Type B pancreatic cell (in vitro differentiated cells): ENCODE data around the gene DESI2. TPM values are rescaled to one million over a fixed set of nuclear protein-coding genes. Genes with fewer than 3 reads are reported as not detected.
A peak's percentile ranks its signal among the peaks of the same experiment; 100 is the strongest.

Experiments used
- DNase-seq: peaks from one replicate; pipeline ENCODE4 v3.0.0; 2021; ENCODE audit warnings: mixed read lengths; ENCODE audit not compliant: unreplicated experiment; ENCODE audit errors: extremely low spot score
- H3K27ac Mint-ChIP-seq: 2 replicates; pipeline ENCODE4 v1.8.0; 2021; ENCODE audit warnings: mild to moderate bottlenecking, mixed read lengths
- H3K27me3 Mint-ChIP-seq: 2 replicates; pipeline ENCODE4 v1.8.0; 2021; ENCODE audit warnings: mixed read lengths
- H3K36me3 Mint-ChIP-seq: 2 replicates; pipeline ENCODE4 v1.8.0; 2021; ENCODE audit warnings: mixed read lengths
- H3K4me1 Mint-ChIP-seq: one replicate; pipeline ENCODE4 v1.8.0; 2021; ENCODE audit warnings: mixed read lengths; ENCODE audit not compliant: unreplicated experiment
- H3K4me3 Mint-ChIP-seq: 2 replicates; pipeline ENCODE4 v1.8.0; 2021; ENCODE audit warnings: mild to moderate bottlenecking, mixed read lengths
- H3K9me3 Mint-ChIP-seq: 2 replicates; pipeline ENCODE4 v1.8.0; 2021; ENCODE audit warnings: mixed read lengths
- total RNA-seq: library from RNA; stranded (reverse); gene quantifications from 2 replicates; pipeline ENCODE4 v1.2.1, GENCODE V29; 2021; ENCODE audit warnings: low replicate concordance
- TF ChIP-seq, protein P1 (sequence below): fragments of 200-600 bp; sonication (generic); conservative IDR thresholded peaks from 2 replicates; pipeline ENCODE4 v1.5.0; 2021; ENCODE audit warnings: antibody characterized with exemption, mild to moderate bottlenecking

Gene DESI2
- total RNA-seq, 1 donor from 2014 or later, result 34.4 TPM

- no peak for DNase-seq
- Mint-ChIP-seq H3K27ac (no peak overlapping the region), H3K4me3 (no peak overlapping the region), H3K9me3 (no peaks in the 10 kb centered on the region), H3K36me3 (no peaks in the 10 kb centered on the region), H3K4me1 (no peaks in the 10 kb centered on the region), H3K27me3 (peaks cover 2% of the 10 kb centered on the region)
- TF ChIP-seq, protein P1, sequence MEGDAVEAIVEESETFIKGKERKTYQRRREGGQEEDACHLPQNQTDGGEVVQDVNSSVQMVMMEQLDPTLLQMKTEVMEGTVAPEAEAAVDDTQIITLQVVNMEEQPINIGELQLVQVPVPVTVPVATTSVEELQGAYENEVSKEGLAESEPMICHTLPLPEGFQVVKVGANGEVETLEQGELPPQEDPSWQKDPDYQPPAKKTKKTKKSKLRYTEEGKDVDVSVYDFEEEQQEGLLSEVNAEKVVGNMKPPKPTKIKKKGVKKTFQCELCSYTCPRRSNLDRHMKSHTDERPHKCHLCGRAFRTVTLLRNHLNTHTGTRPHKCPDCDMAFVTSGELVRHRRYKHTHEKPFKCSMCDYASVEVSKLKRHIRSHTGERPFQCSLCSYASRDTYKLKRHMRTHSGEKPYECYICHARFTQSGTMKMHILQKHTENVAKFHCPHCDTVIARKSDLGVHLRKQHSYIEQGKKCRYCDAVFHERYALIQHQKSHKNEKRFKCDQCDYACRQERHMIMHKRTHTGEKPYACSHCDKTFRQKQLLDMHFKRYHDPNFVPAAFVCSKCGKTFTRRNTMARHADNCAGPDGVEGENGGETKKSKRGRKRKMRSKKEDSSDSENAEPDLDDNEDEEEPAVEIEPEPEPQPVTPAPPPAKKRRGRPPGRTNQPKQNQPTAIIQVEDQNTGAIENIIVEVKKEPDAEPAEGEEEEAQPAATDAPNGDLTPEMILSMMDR, result no peak
Observed at GRCh38 chr1:244645414-244645813, 7.5 kb upstream of the DESI2 start.

DNA sequence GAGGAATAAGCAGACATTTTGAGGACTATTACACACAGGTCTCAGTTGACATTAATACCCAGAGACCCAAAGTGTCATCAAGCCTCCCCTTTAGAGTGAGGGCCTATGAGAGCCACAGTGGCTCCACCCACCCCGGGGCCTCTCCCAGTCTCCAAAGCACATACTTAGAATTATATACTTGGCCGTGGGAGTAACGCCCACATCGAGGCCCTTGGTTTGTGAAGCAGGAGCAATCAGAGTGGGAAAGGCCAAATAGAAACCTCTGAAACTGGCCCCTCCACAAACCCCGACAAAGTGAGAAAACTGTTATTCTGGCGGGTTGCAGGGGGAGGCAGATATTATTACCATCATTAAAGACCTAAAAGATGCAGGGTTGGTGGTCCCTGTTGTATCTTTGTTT is 7.0 kb upstream of the DESI2 start:
- TF ChIP-seq, protein P1, result no peak

GRCh38 chr1:244647819-244648218 is 5.1 kb upstream of the DESI2 start:
- no peak for DNase-seq
- no peak overlapping the region for H3K27ac Mint-ChIP-seq
- H3K27me3 Mint-ChIP-seq, result peaks cover 10% of the 10 kb centered on the region
- H3K4me3 Mint-ChIP-seq, result no peak overlapping the region
- H3K4me1 Mint-ChIP-seq, result peaks cover 9% of the 10 kb centered on the region
- H3K36me3 Mint-ChIP-seq, result no peaks in the 10 kb centered on the region
- TF ChIP-seq, protein P1, result no peak
- peaks cover 5% of the 10 kb centered on the region for H3K9me3 Mint-ChIP-seq

More for the DNA sequence above, 7.0 kb upstream of the DESI2 start:
- H3K27me3 Mint-ChIP-seq, result peaks cover 7% of the 10 kb centered on the region
- H3K4me3 Mint-ChIP-seq, result no peak overlapping the region
- H3K36me3 Mint-ChIP-seq, result no peaks in the 10 kb centered on the region
- no peak overlapping the region for H3K27ac Mint-ChIP-seq
- H3K9me3 Mint-ChIP-seq, result peaks cover 3% of the 10 kb centered on the region
- no peaks in the 10 kb centered on the region for H3K4me1 Mint-ChIP-seq
- no peak for DNase-seq

GRCh38 chr1:244651956-244652622 is 837 bp upstream of the DESI2 start:
- Mint-ChIP-seq H3K4me1 (peaks cover 9% of the 10 kb centered on the region), H3K27me3 (peaks cover 10% of the 10 kb centered on the region), H3K9me3 (peaks cover 5% of the 10 kb centered on the region), H3K4me3 (peak overlapping the region; percentile 93), H3K27ac (peak overlapping the region; percentile 84), H3K36me3 (peaks cover 6% of the 10 kb centered on the region)
- TF ChIP-seq, protein P1, result no peak
- no peak for DNase-seq

DNA sequence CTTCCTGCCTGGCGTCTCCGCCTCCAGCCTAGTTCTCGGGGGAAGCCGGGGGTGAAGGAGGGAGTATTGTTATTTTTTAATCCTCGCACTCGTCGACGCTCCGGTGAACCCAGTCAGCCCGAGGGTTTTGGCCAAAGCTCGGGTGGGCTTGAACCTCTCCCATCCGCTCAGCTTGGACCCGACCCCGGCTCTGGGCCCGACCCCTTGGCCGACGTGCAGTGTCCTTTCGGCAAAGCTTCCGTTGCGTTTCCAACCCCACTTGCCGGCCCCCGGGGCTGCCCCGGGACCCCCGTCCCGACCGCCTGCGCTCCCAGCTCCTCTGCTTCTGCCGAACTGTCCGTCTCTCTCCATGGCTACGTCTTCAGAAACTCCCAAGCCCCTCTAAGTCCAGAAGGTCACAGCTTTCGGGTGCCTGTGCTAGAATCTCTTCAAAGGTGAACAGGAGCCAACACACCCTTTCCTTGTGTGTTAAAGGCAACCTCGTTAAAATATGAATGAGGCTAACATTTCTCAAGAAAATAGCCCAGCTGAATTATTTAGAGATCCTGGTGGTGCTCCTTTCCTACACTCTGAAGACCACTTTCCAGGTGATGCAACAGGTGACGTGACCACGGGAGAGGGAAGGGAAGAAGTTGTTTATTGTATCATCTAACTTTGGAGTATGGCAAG is 647 bp downstream of the DESI2 start:
- TF ChIP-seq, protein P1, result no peak
- DNase-seq, result no peak
- Mint-ChIP-seq H3K9me3 (peaks cover 5% of the 10 kb centered on the region), H3K4me1 (peaks cover 9% of the 10 kb centered on the region), H3K4me3 (no peak overlapping the region), H3K27me3 (peaks cover 10% of the 10 kb centered on the region), H3K27ac (no peak overlapping the region), H3K36me3 (peaks cover 18% of the 10 kb centered on the region)
